Tibial nerve (tissue), 4 donors: ENCODE data around the gene FASN.

Source experiments
- CTCF ChIP-seq, 5 experiments: fragments of 200-600 bp in 3 of 5; fragments of 450-650 bp in 2 of 5; sonication (generic) in 3 of 5; IDR thresholded peaks; one replicate each; pipeline ENCODE4 v1.5.1; 2016 to 2019; ENCODE audit warnings: antibody characterized with exemption in 5 of 5, mild to moderate bottlenecking in 3 of 5, moderate library complexity in 2 of 5
- EP300 ChIP-seq, 2 donors: sonication (generic); formaldehyde crosslinking; IDR thresholded peaks; one replicate each; pipeline ENCODE4 v1.6.1; 2017; ENCODE audit warnings: antibody characterized with exemption in 2 of 2, mild to moderate bottlenecking in 1 of 2

- TF ChIP-seq CTCF (IDR thresholded peaks at IDR 0.05) (no peak), EP300 (IDR thresholded peaks at IDR 0.05) (no peak)
These were observed 2.7 kb upstream of the FASN start for GRCh38 chr17:82100502-82101298.
